HL-60 (cell line): ENCODE data around the gene LIMK1.

Experiments
- DNase-seq, 2 experiments: peaks; one replicate each; pipeline ENCODE4 v3.0.0-alpha.2; 2010 to 2020; ENCODE audit warnings: low read depth in 1 of 2, low spot score in 1 of 2
- H3K27ac ChIP-seq: fragments of 250-450 bp; sonication (Bioruptor Pico); replicated peaks from 2 replicates; pipeline ENCODE4 v1.5.1; 2020; ENCODE audit warnings: mild to moderate bottlenecking, moderate library complexity
- H3K27me3 ChIP-seq: fragments of 250-450 bp; sonication (Bioruptor Pico); 2 replicates; pipeline ENCODE4 v1.5.1; 2021; ENCODE audit warnings: mild to moderate bottlenecking, moderate library complexity; ENCODE audit not compliant: insufficient read depth, poor library complexity, severe bottlenecking
- H3K4me3 ChIP-seq: replicated peaks from 2 replicates; pipeline ENCODE4 v1.5.1; 2011; ENCODE audit warnings: mild to moderate bottlenecking, control low read depth, low read length; ENCODE audit not compliant: insufficient read depth
- CTCF ChIP-seq: IDR thresholded peaks from one replicate; pipeline ENCODE4 v1.5.1; 2011; ENCODE audit warnings: low read length, control low read depth, inconsistent platforms; ENCODE audit not compliant: insufficient read depth
- GABPA ChIP-seq: IDR thresholded peaks from 2 replicates; pipeline ENCODE4 v1.6.1; 2012; ENCODE audit warnings: low read depth
- POLR2AphosphoS5 ChIP-seq: IDR thresholded peaks from 2 replicates; pipeline ENCODE4 v1.6.1; 2012; ENCODE audit warnings: low read depth
- REST ChIP-seq: IDR thresholded peaks from 2 replicates; pipeline ENCODE4 v1.6.1; 2012; ENCODE audit warnings: low read depth; ENCODE audit not compliant: insufficient replicate concordance
- SPI1 ChIP-seq: IDR thresholded peaks from 2 replicates; pipeline ENCODE4 v1.6.1; 2012; ENCODE audit warnings: low read depth, mild to moderate bottlenecking, borderline replicate concordance

Gene LIMK1

GRCh38 chr7:74039337-74039736 is 44.3 kb upstream of the LIMK1 start:
- no peak for TF ChIP-seq CTCF
- no peak for TF ChIP-seq SPI1
- TF ChIP-seq GABPA: no peak
- TF ChIP-seq POLR2AphosphoS5: no peak
- no peak for TF ChIP-seq REST
- no peak for DNase-seq
- Histone ChIP-seq H3K27ac (no peak overlapping the region), H3K4me3 (no peak overlapping the region), H3K27me3 (no peaks in the 10 kb centered on the region)

- no peak for DNase-seq
- Histone ChIP-seq H3K27ac (no peak overlapping the region), H3K27me3 (no peaks in the 10 kb centered on the region), H3K4me3 (no peak overlapping the region)
- TF ChIP-seq GABPA (no peak), REST (no peak), POLR2AphosphoS5 (no peak), SPI1 (no peak), CTCF (no peak)
Observed at GRCh38 chr7:74040101-74040790, 43.4 kb upstream of the LIMK1 start.

GRCh38 chr7:74040791-74041520 is 42.6 kb upstream of the LIMK1 start:
- no peak overlapping the region for H3K27ac ChIP-seq
- no peaks in the 10 kb centered on the region for H3K27me3 ChIP-seq
- H3K4me3 ChIP-seq: no peak overlapping the region
- no peak for DNase-seq
- no peak for TF ChIP-seq GABPA
- no peak for TF ChIP-seq CTCF
- TF ChIP-seq POLR2AphosphoS5: no peak
- no peak for TF ChIP-seq SPI1
